A549 (cell line): Measurements from ENCODE around the gene FGR. TPM values are rescaled to one million over a fixed set of nuclear protein-coding genes. Genes with fewer than 3 reads are reported as not detected.

Experiments used
- ATAC-seq, 2 experiments: fragments of 200-7000 bp in 1 of 2; fragments of >200 bp in 1 of 2; cut with Nextera tagmentation in 1 of 2; cut with Tn5 transposase in 1 of 2; 3 replicates each; pipeline versions ENCODE4 v1.8.0 to v1.9.1; 2018 to 2020; ENCODE audit warnings: mild to moderate bottlenecking in 1 of 2, moderate library complexity in 1 of 2
- CTCF ChIA-PET: fragments of 300-600 bp; sonication (Branson Sonifier 250); formaldehyde crosslinking; extraction: SDS; loops from one replicate; lab custom pipeline; 2021; ENCODE audit warnings: antibody characterized with exemption, inconsistent platforms; lab: Yijun Ruan, JAX
- POLR2A ChIA-PET: fragments of 350-600 bp; formaldehyde crosslinking; extraction: SDS; loops from one replicate; lab custom pipeline; 2021; ENCODE audit warnings: antibody characterized with exemption, inconsistent platforms; lab: Yijun Ruan, JAX
- DNase-seq, 2 experiments: peaks; one replicate each; pipeline versions ENCODE4 v3.0.0 to v3.0.0-alpha.2; 2011 to 2016; ENCODE audit warnings: low read depth in 1 of 2, low spot score in 1 of 2
- FAIRE-seq: peaks from 2 replicates; lab custom pipeline; 2011; peaks lifted over from hg19 to GRCh38; lab: Jason Lieb, UNC
- H3K27ac ChIP-seq, 2 experiments: fragments of >200 bp; sonication (Bioruptor Twin); formaldehyde crosslinking; 3 replicates each; pipeline ENCODE4 v1.5.1; 2016 to 2017
- H3K4me1 ChIP-seq: fragments of >200 bp; sonication (Bioruptor Twin); formaldehyde crosslinking; 3 replicates; pipeline ENCODE4 v1.6.1; 2016
- H3K4me2 ChIP-seq: fragments of >200 bp; sonication (Bioruptor Twin); formaldehyde crosslinking; 3 replicates; pipeline ENCODE4 v1.6.1; 2016
- H3K4me3 ChIP-seq: fragments of >200 bp; sonication (Bioruptor Twin); formaldehyde crosslinking; 3 replicates; pipeline ENCODE4 v1.5.1; 2016
- H3K9me3 ChIP-seq: fragments of >200 bp; sonication (Bioruptor Twin); formaldehyde crosslinking; 3 replicates; pipeline ENCODE4 v1.6.1; 2016
- BHLHE40 ChIP-seq: IDR thresholded peaks from 2 replicates; pipeline ENCODE4 v1.6.1; 2012; ENCODE audit warnings: low read depth, low read length, inconsistent platforms
- CBX2 ChIP-seq: fragments of 200-600 bp; sonication (generic); IDR thresholded peaks from 2 replicates; pipeline ENCODE4 v1.6.1; 2016; ENCODE audit warnings: low read depth, mild to moderate bottlenecking, borderline replicate concordance
- EHF ChIP-seq: fragments of 250-450 bp; sonication (Bioruptor Pico); IDR thresholded peaks from 2 replicates; pipeline ENCODE4 v1.5.0; 2020; ENCODE audit warnings: mild to moderate bottlenecking
- EHMT2 ChIP-seq: fragments of 200-600 bp; sonication (generic); IDR thresholded peaks from 2 replicates; pipeline ENCODE4 v1.6.1; 2016; ENCODE audit warnings: antibody characterized with exemption, low read depth, mild to moderate bottlenecking, moderate library complexity
- ESRRA ChIP-seq: fragments of 150-350 bp; IDR thresholded peaks from 2 replicates; pipeline ENCODE4 v1.6.1; 2014; ENCODE audit warnings: mild to moderate bottlenecking, low read length, borderline replicate concordance
- FOSB ChIP-seq: fragments of 250-450 bp; sonication (Bioruptor Pico); IDR thresholded peaks from 2 replicates; pipeline ENCODE4 v1.5.0; 2020; ENCODE audit warnings: mild to moderate bottlenecking, moderate library complexity
- FOXS1 ChIP-seq: fragments of 250-450 bp; sonication (Bioruptor Pico); IDR thresholded peaks from 2 replicates; pipeline ENCODE4 v1.5.0; 2020; ENCODE audit warnings: mild to moderate bottlenecking, moderate library complexity
- GATA3 ChIP-seq: IDR thresholded peaks from 2 replicates; pipeline ENCODE4 v1.6.1; 2012; ENCODE audit warnings: borderline replicate concordance
- HDAC2 ChIP-seq: fragments of 200-600 bp; sonication (generic); IDR thresholded peaks from 2 replicates; pipeline ENCODE4 v1.6.1; 2016
- HES2 ChIP-seq: fragments of >200 bp; sonication (Bioruptor Twin); formaldehyde crosslinking; IDR thresholded peaks from 2 replicates; pipeline ENCODE4 v1.6.1; 2016
- HMGXB4 ChIP-seq: fragments of 250-450 bp; sonication (Bioruptor Pico); IDR thresholded peaks from 2 replicates; pipeline ENCODE4 v1.5.0; 2021; ENCODE audit warnings: mild to moderate bottlenecking, moderate library complexity, borderline replicate concordance
- HOXA7 ChIP-seq: fragments of 250-450 bp; sonication (Bioruptor Pico); IDR thresholded peaks from 2 replicates; pipeline ENCODE4 v1.5.0; 2020; ENCODE audit warnings: mild to moderate bottlenecking, moderate library complexity
- HOXB13 ChIP-seq: fragments of 250-450 bp; sonication (Bioruptor Pico); IDR thresholded peaks from 2 replicates; pipeline ENCODE4 v1.5.0; 2020; ENCODE audit warnings: low read depth, mild to moderate bottlenecking, moderate library complexity
- HOXB5 ChIP-seq: fragments of 250-450 bp; sonication (Bioruptor Pico); IDR thresholded peaks from 2 replicates; pipeline ENCODE4 v1.5.0; 2020; ENCODE audit warnings: mild to moderate bottlenecking, moderate library complexity
- JUN ChIP-seq, 2 experiments: fragments of >200 bp; sonication (Bioruptor Twin); formaldehyde crosslinking; IDR thresholded peaks; 2 replicates in 1 of 2; 3 replicates in 1 of 2; pipeline ENCODE4 v1.6.1; 2016 to 2017
- JUNB ChIP-seq: fragments of >200 bp; sonication (Bioruptor Twin); formaldehyde crosslinking; IDR thresholded peaks from 2 replicates; pipeline ENCODE4 v1.6.1; 2016
- MAFK ChIP-seq: fragments of 450-650 bp; IDR thresholded peaks from 2 replicates; pipeline ENCODE4 v1.6.1; 2014; ENCODE audit not compliant: partially characterized antibody
- MAZ ChIP-seq: fragments of 150-350 bp; IDR thresholded peaks from 2 replicates; pipeline ENCODE4 v1.6.1; 2014; ENCODE audit warnings: antibody characterized with exemption, low read depth, low read length, borderline replicate concordance
- NPAS2 ChIP-seq: fragments of 250-450 bp; sonication (Bioruptor Pico); IDR thresholded peaks from 2 replicates; pipeline ENCODE4 v1.8.0; 2022; ENCODE audit warnings: mild to moderate bottlenecking, moderate library complexity, borderline replicate concordance
- POLR2A ChIP-seq: IDR thresholded peaks from 2 replicates; pipeline ENCODE4 v1.6.1; 2012; ENCODE audit warnings: mild to moderate bottlenecking, low read length
- RAD21 ChIP-seq, 2 experiments: fragments of >200 bp in 1 of 2; sonication (Bioruptor Twin) in 1 of 2; formaldehyde crosslinking in 1 of 2; IDR thresholded peaks in 1 of 2; conservative IDR thresholded peaks in 1 of 2; 2 replicates in 1 of 2; 3 replicates in 1 of 2; pipeline ENCODE4 v1.6.1; 2012 to 2018; ENCODE audit warnings: inconsistent platforms in 1 of 2
- RARB ChIP-seq: fragments of 250-450 bp; sonication (Bioruptor Pico); IDR thresholded peaks from 2 replicates; pipeline ENCODE4 v1.8.0; 2021; ENCODE audit warnings: mild to moderate bottlenecking, moderate library complexity
- RCOR1 ChIP-seq: fragments of 150-350 bp; IDR thresholded peaks from 2 replicates; pipeline ENCODE4 v1.6.1; 2014; ENCODE audit warnings: antibody characterized with exemption, low read length, low read depth
- SMC3 ChIP-seq: fragments of >200 bp; sonication (Bioruptor Twin); formaldehyde crosslinking; IDR thresholded peaks from 3 replicates; pipeline ENCODE4 v1.6.1; 2018; ENCODE audit warnings: inconsistent platforms
- SREBF2 ChIP-seq: fragments of 450-650 bp; IDR thresholded peaks from 2 replicates; pipeline ENCODE4 v1.6.1; 2014; ENCODE audit warnings: mild to moderate bottlenecking, moderate library complexity
- TP53 ChIP-seq: fragments of 250-450 bp; sonication (Bioruptor Pico); IDR thresholded peaks from 2 replicates; pipeline ENCODE4 v1.5.0; 2021; ENCODE audit warnings: mild to moderate bottlenecking, moderate library complexity
- USF2 ChIP-seq: fragments of 450-650 bp; IDR thresholded peaks from 2 replicates; pipeline ENCODE4 v1.6.1; 2014; ENCODE audit warnings: antibody characterized with exemption
- ZC3H11A ChIP-seq: fragments of 450-650 bp; IDR thresholded peaks from 2 replicates; pipeline ENCODE4 v1.6.1; 2014; ENCODE audit warnings: antibody characterized with exemption, mild to moderate bottlenecking
- ZFP36 ChIP-seq: fragments of 450-650 bp; IDR thresholded peaks from 2 replicates; pipeline ENCODE4 v1.6.1; 2014; ENCODE audit warnings: borderline replicate concordance; ENCODE audit not compliant: partially characterized antibody
- WGBS: methylation state at CpG from one replicate; pipeline ENCODE4 v1.1.6; 2017; ENCODE audit errors: missing lambda C conversion rate; 5-methylcytosine and 5-hydroxymethylcytosine counted together
- polyA plus RNA-seq, 4 experiments: library from polyadenylated mRNA; depleted of rRNA in 3 of 4; stranded (reverse); fragments of >200 nt; fragmentation: RNase III in 1 of 4; extraction: RNeasy Plus Mini Kit Qiagen cat#74134 plus additional on column Dnase treatment in 1 of 4; gene quantifications; 2 replicates in 3 of 4; 3 replicates in 1 of 4; pipeline ENCODE4 v1.2.3, GENCODE V29; 2011 to 2017
- TF ChIP-seq, protein P1 (sequence below): IDR thresholded peaks from 2 replicates; pipeline ENCODE4 v1.6.1; 2012
- TF ChIP-seq, protein P2 (sequence below): fragments of >200 bp; sonication (Bioruptor Twin); formaldehyde crosslinking; IDR thresholded peaks from 3 replicates; pipeline ENCODE4 v1.5.1; 2016
- TF ChIP-seq, protein P3 (sequence below): IDR thresholded peaks from 2 replicates; pipeline ENCODE4 v1.6.1; 2012; ENCODE audit warnings: low read depth, borderline replicate concordance

Gene FGR
- polyA plus RNA-seq, 2 of the 4 experiments (the other 2 are of a cell fraction): not detected

- DNase-seq (no peak), ATAC-seq (no peak), FAIRE-seq (no peak)
- 86% methylated on average over 7 of the region's 7 CpGs for WGBS
- TF ChIP-seq JUNB: no peak
- TF ChIP-seq TP53 (CRISPR knock-in tag): no peak
- TF ChIP-seq EHMT2: no peak
- no peak for TF ChIP-seq EHF (CRISPR knock-in tag)
- no peak for TF ChIP-seq HOXB5 (CRISPR knock-in tag)
- no peak for TF ChIP-seq FOSB (CRISPR knock-in tag)
- no peak for TF ChIP-seq HES2
- TF ChIP-seq, protein P1, sequence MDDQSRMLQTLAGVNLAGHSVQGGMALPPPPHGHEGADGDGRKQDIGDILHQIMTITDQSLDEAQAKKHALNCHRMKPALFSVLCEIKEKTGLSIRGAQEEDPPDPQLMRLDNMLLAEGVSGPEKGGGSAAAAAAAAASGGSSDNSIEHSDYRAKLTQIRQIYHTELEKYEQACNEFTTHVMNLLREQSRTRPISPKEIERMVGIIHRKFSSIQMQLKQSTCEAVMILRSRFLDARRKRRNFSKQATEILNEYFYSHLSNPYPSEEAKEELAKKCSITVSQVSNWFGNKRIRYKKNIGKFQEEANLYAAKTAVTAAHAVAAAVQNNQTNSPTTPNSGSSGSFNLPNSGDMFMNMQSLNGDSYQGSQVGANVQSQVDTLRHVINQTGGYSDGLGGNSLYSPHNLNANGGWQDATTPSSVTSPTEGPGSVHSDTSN: no peak
- TF ChIP-seq ESRRA: no peak
- TF ChIP-seq HOXB13 (CRISPR knock-in tag): no peak
- no peak for TF ChIP-seq RCOR1
- no peak for TF ChIP-seq GATA3
- no peak for TF ChIP-seq CBX2
- TF ChIP-seq BHLHE40: no peak
- TF ChIP-seq FOXS1: no peak
- TF ChIP-seq MAZ: no peak
- TF ChIP-seq USF2: no peak
- TF ChIP-seq, protein P2, sequence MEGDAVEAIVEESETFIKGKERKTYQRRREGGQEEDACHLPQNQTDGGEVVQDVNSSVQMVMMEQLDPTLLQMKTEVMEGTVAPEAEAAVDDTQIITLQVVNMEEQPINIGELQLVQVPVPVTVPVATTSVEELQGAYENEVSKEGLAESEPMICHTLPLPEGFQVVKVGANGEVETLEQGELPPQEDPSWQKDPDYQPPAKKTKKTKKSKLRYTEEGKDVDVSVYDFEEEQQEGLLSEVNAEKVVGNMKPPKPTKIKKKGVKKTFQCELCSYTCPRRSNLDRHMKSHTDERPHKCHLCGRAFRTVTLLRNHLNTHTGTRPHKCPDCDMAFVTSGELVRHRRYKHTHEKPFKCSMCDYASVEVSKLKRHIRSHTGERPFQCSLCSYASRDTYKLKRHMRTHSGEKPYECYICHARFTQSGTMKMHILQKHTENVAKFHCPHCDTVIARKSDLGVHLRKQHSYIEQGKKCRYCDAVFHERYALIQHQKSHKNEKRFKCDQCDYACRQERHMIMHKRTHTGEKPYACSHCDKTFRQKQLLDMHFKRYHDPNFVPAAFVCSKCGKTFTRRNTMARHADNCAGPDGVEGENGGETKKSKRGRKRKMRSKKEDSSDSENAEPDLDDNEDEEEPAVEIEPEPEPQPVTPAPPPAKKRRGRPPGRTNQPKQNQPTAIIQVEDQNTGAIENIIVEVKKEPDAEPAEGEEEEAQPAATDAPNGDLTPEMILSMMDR: no peak
- no peak for TF ChIP-seq SMC3
- TF ChIP-seq ZC3H11A: no peak
- Histone ChIP-seq H3K4me1 (peaks cover 64% of the 10 kb centered on the region), H3K4me3 (no peak overlapping the region), H3K27ac (peak overlapping the region in 1 of 2 experiments; percentile 77; a peak in 3 of 6 replicates), H3K9me3 (no peaks in the 10 kb centered on the region), H3K4me2 (no peak overlapping the region)
- ChIA-PET POLR2A (no interaction called here), CTCF (interaction anchor here (0.6 to 23.7 kb wide), 6 partner anchors 10 to 282 kb away, joined by 3 to 314 read pairs (median 9); no protein-coding TSS in a partner anchor)
Measured at GRCh38 chr1:27597516-27598294, 37.3 kb downstream of the FGR start.

GRCh38 chr1:27596986-27597385 is 38.0 kb downstream of the FGR start:
- Histone ChIP-seq H3K4me2 (no peak overlapping the region), H3K4me1 (peaks cover 61% of the 10 kb centered on the region), H3K4me3 (no peak overlapping the region), H3K27ac (no peak overlapping the region), H3K9me3 (no peaks in the 10 kb centered on the region)
- CTCF ChIA-PET: interaction anchor here (0.6 to 23.7 kb wide), 5 partner anchors 10 to 202 kb away, joined by 3 to 314 read pairs (median 4); no protein-coding TSS in a partner anchor
- DNase-seq: no peak
- WGBS: 89% methylated on average over 2 of the region's 4 CpGs
- ATAC-seq: no peak
- FAIRE-seq: no peak
- POLR2A ChIA-PET: no interaction called here
- TF ChIP-seq, protein P3, sequence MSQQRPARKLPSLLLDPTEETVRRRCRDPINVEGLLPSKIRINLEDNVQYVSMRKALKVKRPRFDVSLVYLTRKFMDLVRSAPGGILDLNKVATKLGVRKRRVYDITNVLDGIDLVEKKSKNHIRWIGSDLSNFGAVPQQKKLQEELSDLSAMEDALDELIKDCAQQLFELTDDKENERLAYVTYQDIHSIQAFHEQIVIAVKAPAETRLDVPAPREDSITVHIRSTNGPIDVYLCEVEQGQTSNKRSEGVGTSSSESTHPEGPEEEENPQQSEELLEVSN: no peak
- no peak for TF ChIP-seq BHLHE40
- no peak for TF ChIP-seq JUN (IDR thresholded peaks at IDR 0.05)
- no peak for TF ChIP-seq RARB (CRISPR knock-in tag)
- TF ChIP-seq HMGXB4 (CRISPR knock-in tag): no peak
- TF ChIP-seq RAD21 (conservative IDR thresholded peaks at IDR 0.05 in 1 of 2, IDR thresholded peaks at IDR 0.05 in 1 of 2): no peak
- no peak for TF ChIP-seq HOXA7 (CRISPR knock-in tag)
- TF ChIP-seq ZFP36: no peak
- TF ChIP-seq MAZ: no peak
- TF ChIP-seq MAFK: no peak
- TF ChIP-seq HDAC2: no peak
- no peak for TF ChIP-seq HES2
- no peak for TF ChIP-seq SMC3
- no peak for TF ChIP-seq POLR2A
- no peak for TF ChIP-seq NPAS2 (CRISPR knock-in tag)
- no peak for TF ChIP-seq ZC3H11A
- TF ChIP-seq FOSB (CRISPR knock-in tag): no peak
- TF ChIP-seq SREBF2: no peak
